GM19193 (cell line): ENCODE measurements around the gene CNTN4.

Experiments used
- POLR2A ChIP-seq: IDR thresholded peaks from 4 replicates; pipeline ENCODE4 v1.6.1; 2011; ENCODE audit not compliant: insufficient read depth, insufficient read length; ENCODE audit errors: extremely low read depth

The CNTN4 gene

DNA sequence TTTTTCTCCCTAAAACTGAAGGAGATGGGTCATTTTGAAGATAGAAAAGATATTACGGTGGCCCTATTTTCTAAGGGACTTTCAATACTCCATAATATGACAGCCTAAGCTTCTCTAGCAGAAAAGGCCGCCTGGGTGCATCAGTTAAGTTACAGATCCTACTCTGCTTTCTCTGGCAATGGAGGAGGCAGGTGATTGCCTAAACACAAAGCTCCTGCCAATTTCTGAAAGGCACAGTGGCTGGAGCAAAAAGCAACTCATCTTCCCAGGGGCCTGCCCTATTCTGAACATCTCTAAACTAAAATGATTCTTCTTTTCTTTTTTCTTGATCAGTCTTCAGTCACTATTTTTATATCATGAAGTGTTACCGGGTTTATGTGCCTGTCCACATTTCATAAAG, 276.7 kb downstream of the CNTN4 start:
- no peak for TF ChIP-seq POLR2A

- TF ChIP-seq POLR2A, result no peak
Measured at GRCh38 chr3:2377281-2377680, 278.6 kb downstream of the CNTN4 start.

DNA sequence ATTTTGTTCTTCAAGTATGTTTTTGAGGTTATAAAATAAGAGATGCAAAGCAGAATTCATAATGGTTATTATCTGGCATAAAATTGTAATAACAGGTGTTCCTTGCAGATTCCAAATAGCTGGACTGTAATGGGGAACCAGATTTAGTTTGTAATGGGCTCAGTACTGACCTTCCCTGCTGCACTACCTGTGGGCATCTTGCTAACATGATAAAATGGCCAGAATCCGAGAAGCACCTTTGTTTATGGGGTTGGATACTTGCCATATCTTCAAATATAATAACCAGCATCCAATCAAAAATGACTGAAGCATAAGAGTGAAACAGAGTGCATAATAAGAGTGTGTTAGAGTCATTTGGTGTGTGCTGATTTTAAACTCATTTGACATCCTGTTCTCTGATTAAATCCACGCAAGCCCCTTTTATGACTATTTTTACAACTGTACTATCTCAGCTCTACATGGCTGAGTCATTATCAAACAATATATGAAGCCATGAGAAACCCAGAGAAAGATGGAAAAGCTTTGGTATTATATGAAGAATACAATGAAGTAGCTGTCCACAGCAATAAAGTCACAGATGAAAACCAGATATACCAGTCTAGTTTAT, 292.4 kb downstream of the CNTN4 start:
- no peak for TF ChIP-seq POLR2A

GRCh38 chr3:2391896-2392295, 293.2 kb downstream of the CNTN4 start:
- TF ChIP-seq POLR2A, result no peak

DNA sequence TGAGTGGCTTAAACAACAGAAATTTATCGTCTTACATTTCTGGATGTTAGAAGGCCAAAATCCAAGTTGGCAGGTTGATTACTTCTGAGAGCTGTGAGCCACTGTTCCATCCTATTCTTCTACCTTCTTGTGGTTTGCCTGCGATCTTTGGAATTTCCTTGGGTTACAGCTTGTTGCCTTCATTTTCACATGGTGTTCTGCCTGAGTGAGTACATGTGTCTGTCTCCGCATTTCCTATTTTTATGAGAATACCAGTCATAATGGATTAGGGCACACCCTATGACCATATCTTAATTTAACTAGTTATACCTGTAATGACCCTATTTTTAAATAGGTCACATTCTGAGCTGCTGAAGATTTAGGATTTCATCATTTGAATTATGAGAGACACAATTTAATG, 294.3 kb downstream of the CNTN4 start:
- TF ChIP-seq POLR2A, result no peak

DNA sequence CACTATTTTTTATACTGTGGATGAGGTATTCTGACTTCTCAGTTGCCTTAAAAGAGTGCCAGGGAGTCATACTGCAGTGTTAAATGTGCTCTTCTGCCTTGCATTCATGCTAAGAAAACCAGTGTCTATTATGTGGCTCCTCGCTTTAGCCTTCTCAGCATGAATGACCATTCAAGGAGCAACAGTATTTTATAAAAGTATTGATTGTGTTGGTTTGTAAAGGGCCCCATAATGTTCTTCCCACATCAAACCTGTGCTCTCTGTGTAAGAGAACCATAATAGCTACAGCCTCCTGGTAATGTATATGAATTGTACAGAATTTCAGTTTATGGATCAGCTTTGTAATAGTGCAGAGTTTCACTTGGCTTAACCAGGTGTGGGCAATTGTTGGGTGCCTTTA, 316.4 kb downstream of the CNTN4 start:
- no peak for TF ChIP-seq POLR2A

- TF ChIP-seq POLR2A, result no peak
Measured at GRCh38 chr3:2420919-2421318, 322.3 kb downstream of the CNTN4 start.

GRCh38 chr3:2423143-2423542, 324.5 kb downstream of the CNTN4 start:
- TF ChIP-seq POLR2A, result no peak

DNA sequence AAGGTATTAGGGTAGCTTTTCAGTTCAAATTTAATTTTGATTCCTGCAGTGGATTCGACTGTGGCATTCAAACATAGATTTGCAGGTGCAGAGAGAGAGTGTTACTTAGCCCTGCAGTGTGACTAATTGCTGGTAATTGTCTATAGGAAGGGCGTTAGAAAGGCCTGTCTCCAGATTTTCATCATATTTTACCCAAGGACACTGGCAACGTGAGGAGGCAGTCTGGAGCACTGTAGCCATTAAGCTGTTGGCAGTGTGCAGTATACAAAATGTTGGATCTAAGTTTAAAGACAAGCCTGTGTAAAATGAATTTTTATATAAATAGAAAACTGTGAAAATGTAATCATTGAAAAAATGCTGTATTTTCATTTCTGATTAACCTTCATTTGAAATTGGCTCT, 342.9 kb downstream of the CNTN4 start:
- no peak for TF ChIP-seq POLR2A

DNA sequence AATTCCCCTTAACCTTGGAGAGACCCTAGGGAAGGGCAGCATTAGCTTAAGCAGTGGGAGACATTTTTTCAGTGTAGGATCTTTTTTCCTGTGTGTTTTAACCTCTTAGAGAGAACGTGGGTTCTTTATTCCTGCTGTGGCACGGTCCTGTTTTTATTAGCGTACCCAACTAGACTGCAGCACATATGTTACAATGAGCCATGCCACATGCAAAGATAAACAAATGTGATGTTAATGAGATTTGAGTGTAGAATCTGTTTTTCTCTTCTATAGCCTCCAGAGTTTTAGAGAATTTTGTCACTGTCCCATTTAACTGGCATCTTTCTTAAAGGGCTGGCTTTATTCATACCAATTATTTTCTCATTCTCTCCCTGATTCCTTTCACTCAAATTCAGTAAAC, 347.5 kb downstream of the CNTN4 start:
- no peak for TF ChIP-seq POLR2A

- no peak for TF ChIP-seq POLR2A
Measured at GRCh38 chr3:2452249-2452648, 353.6 kb downstream of the CNTN4 start.

- TF ChIP-seq POLR2A, result no peak
Measured at GRCh38 chr3:2454865-2455264, 356.2 kb downstream of the CNTN4 start.

DNA sequence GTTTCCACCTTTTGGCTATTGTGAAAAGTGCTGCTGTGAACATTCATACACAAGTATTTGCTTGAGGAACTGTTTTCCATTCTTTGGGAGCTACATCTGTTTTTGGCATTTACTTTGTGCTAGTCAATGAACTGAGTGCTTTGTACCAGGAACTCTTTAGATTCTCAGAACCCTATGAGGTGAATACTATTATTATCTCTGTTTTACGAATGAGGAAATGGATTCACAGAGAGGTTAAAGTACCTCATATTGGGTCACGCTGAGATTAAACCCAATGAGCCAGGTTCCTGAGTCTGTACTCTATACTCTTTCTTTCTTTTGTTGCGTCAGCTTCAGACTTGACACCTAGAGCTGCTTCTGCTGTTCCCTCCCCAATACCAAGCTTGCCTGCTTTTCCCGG, 358.1 kb downstream of the CNTN4 start:
- TF ChIP-seq POLR2A, result no peak

- no peak for TF ChIP-seq POLR2A
Measured at GRCh38 chr3:2458816-2459215, 360.1 kb downstream of the CNTN4 start.

- no peak for TF ChIP-seq POLR2A
Measured at GRCh38 chr3:2465842-2466241, 367.2 kb downstream of the CNTN4 start.

- TF ChIP-seq POLR2A, result no peak
Measured at GRCh38 chr3:2468816-2469215, 370.1 kb downstream of the CNTN4 start.

GRCh38 chr3:2476996-2477395, 378.3 kb downstream of the CNTN4 start:
- TF ChIP-seq POLR2A, result no peak
